ENCODE data around the gene SCYL3. TPM values are rescaled to one million over a fixed set of nuclear protein-coding genes. Genes with fewer than 3 reads are reported as not detected.

SCYL3 gene
- total RNA-seq, 1 donor from 2014 or later = 8.4 TPM

- no peak for DNase-seq (ENCODE audit: low spot score)
Measured at GRCh38 chr1:169899519-169900217, 6.0 kb upstream of the SCYL3 start.

DNA sequence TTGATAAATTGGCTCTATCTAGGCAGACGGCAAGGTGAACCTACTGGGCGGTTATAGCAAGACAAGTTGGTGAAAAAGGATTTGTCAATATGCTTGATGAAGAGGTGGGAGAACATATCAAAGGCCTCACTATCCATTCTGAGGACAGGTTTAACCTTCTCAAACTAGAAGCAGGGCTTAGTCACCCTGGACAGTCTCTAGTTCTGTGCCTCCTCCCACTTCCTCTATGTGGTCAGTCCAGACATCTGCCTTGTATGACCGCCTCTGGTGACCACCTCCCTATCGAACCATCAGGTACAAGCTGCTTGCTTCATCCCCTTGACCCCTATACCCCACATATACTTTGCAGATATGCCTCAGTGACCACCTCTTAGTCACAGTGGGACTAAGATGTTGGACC lies 2.3 kb upstream of the SCYL3 start:
- DNase-seq (ENCODE audit: low spot score) = no peak

DNA sequence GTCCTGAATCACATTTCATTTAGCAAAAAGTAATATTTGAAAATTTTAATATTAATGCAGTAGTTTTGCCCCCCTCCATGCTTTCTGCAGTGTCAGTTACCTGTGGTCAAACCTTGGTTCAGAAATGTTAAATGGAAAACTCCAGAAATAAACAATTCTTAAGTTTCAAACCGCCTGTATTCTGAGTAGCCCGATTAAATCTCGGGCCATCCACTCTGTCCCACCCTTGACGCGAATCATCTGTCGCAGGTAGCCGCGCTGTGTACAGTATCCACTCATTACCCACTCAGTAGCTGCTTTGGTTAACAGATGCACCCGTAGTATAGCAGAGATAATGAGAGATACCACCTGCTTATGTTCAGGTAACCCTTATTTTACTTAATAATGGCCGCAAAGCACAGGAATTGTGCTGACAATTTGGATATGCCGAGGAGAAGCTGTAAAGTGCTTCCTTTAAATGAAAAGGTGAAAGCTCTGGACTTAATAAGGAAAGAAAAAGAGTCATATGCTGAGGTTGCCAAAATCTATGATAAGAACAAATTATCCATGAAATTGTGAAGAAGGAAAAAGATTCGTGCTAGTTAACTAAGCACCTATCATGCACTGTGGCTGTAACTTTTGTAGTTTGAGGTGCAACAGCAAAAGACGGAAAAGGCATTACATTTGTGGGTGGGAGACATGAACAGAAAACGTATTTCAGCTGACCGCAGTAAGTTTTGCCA lies 889 bp upstream of the SCYL3 start:
- no peak for DNase-seq (ENCODE audit: low spot score)

- no peak for DNase-seq (ENCODE audit: low spot score)
Measured at GRCh38 chr1:169892927-169893644, 610 bp downstream of the SCYL3 start.

GRCh38 chr1:169892176-169892926 lies 1.3 kb downstream of the SCYL3 start:
- no peak for DNase-seq (ENCODE audit: low spot score)

DNA sequence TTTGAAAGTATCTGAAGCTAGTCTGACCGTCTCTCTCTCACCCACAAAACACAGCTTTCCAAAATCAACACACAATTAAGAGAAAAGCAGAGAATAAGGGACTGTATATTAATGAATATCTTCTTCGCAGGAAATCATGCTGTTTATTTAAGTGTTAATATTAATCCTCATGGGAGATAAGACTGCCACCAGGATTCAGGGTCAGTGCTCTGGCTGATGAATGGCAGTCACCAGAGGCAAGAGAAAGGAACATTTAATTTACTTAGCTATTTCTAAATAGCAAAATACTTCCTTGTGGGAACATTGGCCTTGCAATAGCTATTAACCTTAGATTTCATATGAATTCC lies 2.2 kb downstream of the SCYL3 start:
- no peak for DNase-seq (ENCODE audit: low spot score)

DNA sequence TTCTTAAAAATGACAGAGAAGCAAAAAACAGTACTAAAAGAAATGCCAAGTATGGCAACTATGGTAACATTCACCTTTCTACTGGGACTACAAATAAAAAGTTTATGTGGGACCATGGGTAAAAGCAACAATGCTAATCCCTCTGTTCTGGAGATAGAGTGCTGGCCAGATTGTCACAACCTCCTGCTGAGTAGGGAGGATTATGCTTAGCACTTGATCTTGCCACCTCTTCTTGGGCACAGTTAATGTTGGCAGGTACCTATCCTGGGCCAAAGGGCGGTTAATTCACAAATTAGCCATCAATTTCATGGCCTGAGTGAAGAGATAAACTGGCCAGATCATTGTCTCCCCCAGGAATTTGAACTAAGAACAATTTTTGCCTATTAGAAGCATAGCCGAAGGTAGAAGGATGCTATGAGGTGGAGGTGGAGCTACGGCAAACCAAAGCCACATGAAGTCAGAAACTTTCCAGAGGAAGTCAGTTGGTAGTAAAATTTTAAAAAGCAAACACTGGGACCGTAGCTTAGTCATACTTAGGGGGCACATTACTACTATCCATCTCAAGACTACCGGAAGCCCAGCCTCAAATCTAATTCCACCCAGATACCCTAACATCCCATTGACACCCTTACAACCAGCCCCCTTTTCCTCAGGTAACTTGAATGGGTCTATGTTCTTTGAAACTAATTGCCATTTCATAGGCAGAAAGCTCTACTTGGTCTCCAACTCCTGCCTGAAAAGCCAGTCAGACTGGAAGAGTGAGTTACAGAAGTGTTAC lies 2.7 kb downstream of the SCYL3 start:
- no peak for DNase-seq (ENCODE audit: low spot score)

- no peak for DNase-seq (ENCODE audit: low spot score)
Measured at GRCh38 chr1:169889871-169890270, 3.8 kb downstream of the SCYL3 start.

GRCh38 chr1:169886931-169887330 lies 6.8 kb downstream of the SCYL3 start:
- no peak for DNase-seq (ENCODE audit: low spot score)

DNA sequence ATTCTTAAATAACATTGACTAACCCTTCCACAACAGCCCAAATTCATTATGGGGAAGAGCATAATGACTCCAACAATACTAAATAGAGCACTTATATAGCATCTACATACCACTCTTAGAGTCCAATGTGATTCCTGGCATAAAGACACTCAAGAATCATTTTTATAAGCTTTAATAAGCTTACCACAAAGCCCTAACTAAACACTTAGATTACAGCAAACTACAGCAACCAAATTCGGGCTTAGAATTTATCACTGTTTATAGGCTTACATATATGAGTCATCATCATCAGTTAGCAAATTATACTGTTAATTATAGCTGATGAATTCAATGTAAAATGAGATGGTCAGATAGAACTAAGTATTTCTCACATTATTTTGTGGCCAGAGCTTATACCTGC lies 7.3 kb downstream of the SCYL3 start:
- no peak for DNase-seq (ENCODE audit: low spot score)

DNA sequence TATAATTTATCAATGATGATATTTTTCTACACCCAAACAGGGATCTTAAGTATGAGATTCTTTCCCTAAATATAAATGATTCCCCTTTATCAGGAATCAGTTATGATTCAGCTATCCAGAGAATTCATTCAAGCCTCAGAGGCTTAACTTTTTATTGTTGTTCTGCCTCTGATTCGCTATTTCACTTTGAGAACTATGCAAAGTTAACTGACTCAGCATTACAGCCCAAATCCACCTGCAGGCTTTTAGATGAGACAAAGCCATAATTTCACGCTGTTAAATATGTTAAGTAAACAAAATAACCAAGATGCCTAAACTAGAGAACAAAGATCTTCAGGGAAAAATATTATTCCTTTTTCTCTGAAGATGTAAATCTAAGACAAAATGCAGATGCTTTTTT lies 8.5 kb downstream of the SCYL3 start:
- DNase-seq (ENCODE audit: low spot score) = no peak

DNA sequence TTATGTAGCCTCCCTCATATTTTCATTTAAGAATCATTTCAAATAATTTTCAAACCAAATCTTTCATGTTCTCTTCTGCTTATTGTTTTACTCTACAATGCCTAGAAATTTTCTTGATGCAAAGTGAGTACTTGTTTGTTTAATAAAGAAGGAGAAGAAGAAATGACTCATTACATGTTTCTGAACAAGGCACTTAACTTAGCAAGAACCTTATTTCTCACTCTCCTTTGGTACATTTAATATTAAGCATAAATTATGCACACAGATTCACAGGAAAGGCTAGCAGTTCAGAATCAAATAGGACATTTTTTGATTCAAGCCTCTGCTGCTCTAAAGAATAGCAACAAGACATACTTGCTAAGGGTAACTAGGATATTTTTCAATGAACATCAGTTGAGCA lies 9.1 kb downstream of the SCYL3 start:
- no peak for DNase-seq (ENCODE audit: low spot score)

DNA sequence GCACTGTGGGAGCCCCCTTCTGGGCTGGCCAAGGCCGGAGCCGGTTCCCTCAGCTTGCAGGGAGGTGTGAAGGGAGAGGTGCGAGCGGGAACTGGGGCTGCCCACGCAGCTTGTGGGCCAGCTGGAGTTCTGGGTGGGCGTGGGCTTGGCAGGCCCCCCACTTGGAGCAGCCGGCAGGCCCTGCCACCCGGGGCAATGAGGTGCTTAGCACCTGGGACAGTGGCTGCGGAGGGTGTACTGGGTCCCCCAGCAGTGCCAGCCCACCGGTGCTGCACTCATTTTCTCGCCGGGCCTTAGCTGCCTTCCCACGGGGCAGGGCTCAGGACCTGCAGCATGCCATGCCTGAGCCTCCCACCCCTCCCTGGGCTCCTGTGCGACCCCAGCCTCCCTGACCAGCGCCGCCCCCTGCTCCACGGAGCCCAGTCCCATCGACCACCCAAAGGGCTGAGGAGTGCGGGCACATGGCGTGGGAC lies 11.6 kb downstream of the SCYL3 start:
- no peak for DNase-seq (ENCODE audit: low spot score)

DNA sequence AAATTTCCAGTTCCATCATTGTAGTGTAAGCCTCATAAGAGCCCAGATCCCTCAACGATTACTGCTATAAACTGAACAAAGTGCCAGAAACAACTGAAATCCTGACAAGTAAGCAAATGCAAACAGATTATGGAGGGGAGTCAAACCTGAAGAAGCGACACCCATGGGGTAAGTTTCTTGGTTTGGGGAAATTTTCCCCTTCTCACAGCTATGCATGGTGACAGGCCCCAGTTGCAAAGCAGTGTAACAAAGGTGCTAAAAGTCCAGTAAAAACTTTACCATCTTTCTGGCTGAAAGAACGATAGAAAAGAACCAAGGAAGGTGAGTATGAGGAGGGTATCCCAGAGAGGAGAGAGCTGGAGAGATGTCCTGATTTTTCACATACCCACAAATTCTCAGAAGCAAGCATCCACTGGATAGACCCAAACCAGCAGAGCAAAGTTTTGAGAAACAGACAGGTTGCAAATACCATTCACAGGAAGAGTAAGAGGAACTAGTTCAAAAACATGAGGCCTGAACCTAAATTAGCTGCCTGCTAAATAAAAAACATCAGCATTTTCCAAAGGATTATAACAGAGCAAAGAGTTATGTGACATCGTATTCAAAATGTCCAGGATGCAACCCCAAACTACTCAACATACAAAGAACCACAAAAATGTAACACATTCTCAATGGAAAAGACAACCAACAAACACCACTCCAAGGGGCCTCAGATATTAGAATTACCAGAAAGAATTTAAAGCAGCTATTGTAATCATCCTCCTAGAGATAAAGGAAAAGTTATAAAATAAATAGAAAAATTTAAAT lies 14.5 kb downstream of the SCYL3 start:
- no peak for DNase-seq (ENCODE audit: low spot score)

- no peak for DNase-seq (ENCODE audit: low spot score)
Measured at GRCh38 chr1:169878498-169878897, 15.2 kb downstream of the SCYL3 start.

DNA sequence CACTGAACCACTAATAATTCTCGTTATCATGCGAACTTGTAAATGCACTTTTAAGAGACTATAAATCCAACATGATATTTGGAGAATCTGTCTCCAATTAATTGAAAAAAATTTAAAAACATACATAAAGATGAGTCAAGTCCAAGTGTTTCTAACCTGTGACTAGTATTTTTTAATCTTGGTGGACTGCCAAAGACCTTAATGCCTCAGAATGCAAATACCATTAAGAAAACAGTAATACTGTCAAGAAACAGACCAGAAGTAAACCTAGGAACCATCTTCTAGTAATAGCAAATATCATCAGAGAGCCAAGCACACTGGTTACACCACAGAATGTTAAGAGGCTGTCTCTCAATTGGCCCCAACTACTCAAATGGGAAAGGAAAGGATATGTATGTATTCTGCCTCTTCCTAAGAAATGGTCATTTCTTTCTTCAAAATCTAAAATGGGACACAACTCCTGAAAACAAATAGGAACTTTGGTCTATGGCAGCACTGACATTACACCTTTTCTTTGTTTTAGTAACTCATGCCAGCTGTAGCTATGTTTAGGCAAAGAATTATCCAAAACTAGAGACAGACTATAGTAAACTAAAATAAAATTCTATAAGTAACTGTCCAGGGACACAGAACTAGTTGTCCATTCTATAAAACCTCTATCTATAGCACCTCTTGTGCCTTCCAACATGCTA lies 15.8 kb downstream of the SCYL3 start:
- no peak for DNase-seq (ENCODE audit: low spot score)

GRCh38 chr1:169874229-169874628 lies 19.5 kb downstream of the SCYL3 start:
- DNase-seq (ENCODE audit: low spot score) = no peak

GRCh38 chr1:169873582-169874199 lies 20.0 kb downstream of the SCYL3 start:
- no peak for DNase-seq (ENCODE audit: low spot score)

DNA sequence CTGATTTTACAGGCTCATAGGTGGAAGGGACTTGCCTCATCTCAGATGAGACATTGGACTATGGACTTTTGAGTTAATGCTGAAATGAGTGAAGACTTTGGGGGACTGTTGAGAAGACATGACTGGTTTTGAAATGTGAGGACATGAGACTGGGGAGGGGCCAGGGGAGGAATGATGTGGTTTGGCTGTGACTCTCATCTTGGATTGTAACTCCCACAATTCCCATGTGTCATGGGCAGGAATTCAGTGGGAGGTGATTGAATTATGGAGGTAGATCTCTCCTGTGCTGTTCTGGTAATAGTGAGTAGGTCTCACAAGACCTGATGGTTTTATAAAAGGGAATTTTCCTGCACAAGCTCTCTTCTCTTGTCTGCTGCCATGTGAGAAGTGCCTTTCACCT lies 20.8 kb downstream of the SCYL3 start:
- no peak for DNase-seq (ENCODE audit: low spot score)

All from mesenteric fat pad (tissue), 1 donor.